Neural cell (in vitro differentiated cells): Measurements from ENCODE around the gene CDHR2.

ENCODE experiments used
- CTCF ChIP-seq: fragments of 450-650 bp; IDR thresholded peaks from 2 replicates; pipeline ENCODE4 v1.5.1; 2014; ENCODE audit warnings: antibody characterized with exemption, mild to moderate bottlenecking, moderate library complexity; ENCODE audit not compliant: poor library complexity, severe bottlenecking
- EP300 ChIP-seq: fragments of 450-650 bp; conservative IDR thresholded peaks from 2 replicates; pipeline ENCODE4 v1.6.1; 2014; ENCODE audit warnings: antibody characterized with exemption, mild to moderate bottlenecking, moderate library complexity; ENCODE audit not compliant: poor library complexity, severe bottlenecking
- EZH2 ChIP-seq: fragments of 200-600, 300-800 bp; shearing (Covaris generic), sonication (generic); IDR thresholded peaks from 2 replicates; pipeline ENCODE4 v1.6.1; 2014; ENCODE audit warnings: antibody characterized with exemption, low read length, borderline replicate concordance, mild to moderate bottlenecking; ENCODE audit not compliant: insufficient read depth, poor library complexity, severe bottlenecking
- MXI1 ChIP-seq: fragments of 450-650 bp; conservative IDR thresholded peaks from 2 replicates; pipeline ENCODE4 v1.6.1; 2014; ENCODE audit warnings: antibody characterized with exemption, mild to moderate bottlenecking; ENCODE audit not compliant: poor library complexity, severe bottlenecking
- POLR2AphosphoS5 ChIP-seq: IDR thresholded peaks from 2 replicates; pipeline ENCODE4 v1.6.1; 2012
- RAD21 ChIP-seq: fragments of 450-650 bp; conservative IDR thresholded peaks from 2 replicates; pipeline ENCODE4 v1.6.1; 2014; ENCODE audit warnings: antibody characterized with exemption, mild to moderate bottlenecking, moderate library complexity
- SMC3 ChIP-seq: fragments of 450-650 bp; conservative IDR thresholded peaks from 2 replicates; pipeline ENCODE4 v1.6.1; 2014; ENCODE audit warnings: antibody characterized with exemption, mild to moderate bottlenecking, moderate library complexity; ENCODE audit not compliant: poor library complexity
- TAF1 ChIP-seq: IDR thresholded peaks from 2 replicates; pipeline ENCODE4 v1.6.1; 2012; ENCODE audit warnings: low read depth
- TF ChIP-seq, protein P1 (sequence below): IDR thresholded peaks from 2 replicates; pipeline ENCODE4 v1.6.1; 2012; ENCODE audit warnings: borderline replicate concordance

GRCh38 chr5:176559683-176560082 is 10.5 kb downstream of the CDHR2 start:
- no peak for TF ChIP-seq CTCF
- TF ChIP-seq RAD21 = no peak
- TF ChIP-seq, protein P1, sequence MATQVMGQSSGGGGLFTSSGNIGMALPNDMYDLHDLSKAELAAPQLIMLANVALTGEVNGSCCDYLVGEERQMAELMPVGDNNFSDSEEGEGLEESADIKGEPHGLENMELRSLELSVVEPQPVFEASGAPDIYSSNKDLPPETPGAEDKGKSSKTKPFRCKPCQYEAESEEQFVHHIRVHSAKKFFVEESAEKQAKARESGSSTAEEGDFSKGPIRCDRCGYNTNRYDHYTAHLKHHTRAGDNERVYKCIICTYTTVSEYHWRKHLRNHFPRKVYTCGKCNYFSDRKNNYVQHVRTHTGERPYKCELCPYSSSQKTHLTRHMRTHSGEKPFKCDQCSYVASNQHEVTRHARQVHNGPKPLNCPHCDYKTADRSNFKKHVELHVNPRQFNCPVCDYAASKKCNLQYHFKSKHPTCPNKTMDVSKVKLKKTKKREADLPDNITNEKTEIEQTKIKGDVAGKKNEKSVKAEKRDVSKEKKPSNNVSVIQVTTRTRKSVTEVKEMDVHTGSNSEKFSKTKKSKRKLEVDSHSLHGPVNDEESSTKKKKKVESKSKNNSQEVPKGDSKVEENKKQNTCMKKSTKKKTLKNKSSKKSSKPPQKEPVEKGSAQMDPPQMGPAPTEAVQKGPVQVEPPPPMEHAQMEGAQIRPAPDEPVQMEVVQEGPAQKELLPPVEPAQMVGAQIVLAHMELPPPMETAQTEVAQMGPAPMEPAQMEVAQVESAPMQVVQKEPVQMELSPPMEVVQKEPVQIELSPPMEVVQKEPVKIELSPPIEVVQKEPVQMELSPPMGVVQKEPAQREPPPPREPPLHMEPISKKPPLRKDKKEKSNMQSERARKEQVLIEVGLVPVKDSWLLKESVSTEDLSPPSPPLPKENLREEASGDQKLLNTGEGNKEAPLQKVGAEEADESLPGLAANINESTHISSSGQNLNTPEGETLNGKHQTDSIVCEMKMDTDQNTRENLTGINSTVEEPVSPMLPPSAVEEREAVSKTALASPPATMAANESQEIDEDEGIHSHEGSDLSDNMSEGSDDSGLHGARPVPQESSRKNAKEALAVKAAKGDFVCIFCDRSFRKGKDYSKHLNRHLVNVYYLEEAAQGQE = no peak
- no peak for TF ChIP-seq POLR2AphosphoS5
- no peak for TF ChIP-seq EZH2
- TF ChIP-seq EP300 = no peak
- TF ChIP-seq MXI1 = no peak
- TF ChIP-seq SMC3 = no peak
- TF ChIP-seq TAF1 = no peak
